Measurements from ENCODE around the gene PON2. TPM values are rescaled to one million over a fixed set of nuclear protein-coding genes. Genes with fewer than 3 reads are reported as not detected.

PON2 gene
- polyA plus RNA-seq, result 10 to 100 TPM; 19.8 to 26.2 TPM

DNA sequence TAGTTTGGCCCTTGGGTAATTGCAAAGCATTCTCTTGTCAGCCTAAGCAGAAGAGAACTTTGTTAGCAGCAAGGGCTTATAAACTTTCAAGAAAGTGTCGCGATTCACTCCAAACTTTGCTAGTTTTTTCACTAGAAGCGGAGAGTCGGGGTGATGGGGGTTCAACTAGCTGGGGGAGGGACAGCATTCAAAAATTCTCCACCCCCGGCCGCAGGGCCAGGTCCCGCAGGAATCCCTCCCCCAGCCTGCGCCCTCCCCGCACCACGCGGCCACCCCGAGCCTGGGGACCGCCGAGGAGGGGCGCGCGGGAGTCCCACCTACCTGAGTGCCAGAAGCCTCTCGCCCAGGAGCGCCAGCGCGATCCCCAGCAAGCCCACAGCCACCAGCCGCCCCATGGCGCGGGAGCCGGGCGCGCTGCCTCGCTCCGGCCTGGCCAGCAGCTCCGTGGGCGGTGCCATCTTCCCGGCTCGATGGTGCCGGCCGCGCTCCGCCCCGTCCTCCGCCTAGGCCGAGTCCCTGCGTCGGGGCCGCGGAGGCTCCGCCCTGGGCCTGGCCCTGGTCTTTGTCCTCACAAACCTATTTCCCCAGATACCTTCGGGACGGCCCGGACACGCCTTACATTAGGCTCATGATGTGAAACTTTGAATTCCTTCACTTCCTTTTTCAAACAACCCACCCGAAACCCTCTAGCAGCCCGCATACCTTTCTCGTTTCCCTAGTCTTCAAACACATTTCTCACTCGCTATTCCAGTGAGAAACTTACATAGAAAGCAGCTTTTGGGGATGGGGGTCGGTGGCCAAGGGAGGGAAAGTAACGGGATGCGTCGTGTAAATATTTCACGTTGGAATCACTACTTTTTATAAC is at the start of gene PON2:
Gene PON2, minus strand, starts transcription at position 472 of the 865 bp plus-strand sequence. Its CDS starts 77 bp downstream, at position 395.
- Histone ChIP-seq H3K4me3 (ENCODE audit: low read depth in 1 of 2, low read length in 2 of 2) (peak within 1 kb of the TSS; percentile 83 to 95), H3K27me3 (ENCODE audit: control insufficient read depth in 1 of 2, insufficient read depth in 2 of 2, low read length in 2 of 2) (no peaks in the 10 kb centered on the region), H3K4me1 (ENCODE audit: control insufficient read depth in 2 of 2, insufficient read depth in 2 of 2, low read length in 1 of 2) (peaks cover 0 to 3% of the 10 kb centered on the region in 2 donors), H3K36me3 (ENCODE audit: control insufficient read depth in 2 of 2, insufficient read depth in 2 of 2, low read length in 1 of 2) (no peaks in the 10 kb centered on the region), H3K9me3 (ENCODE audit: control insufficient read depth in 2 of 2, insufficient read depth in 1 of 2, low read depth in 1 of 2, low read length in 1 of 2) (no peaks in the 10 kb centered on the region), H3K27ac (ENCODE audit: low read depth in 2 of 2, low read length in 1 of 2) (peak within 1 kb of the TSS; percentile 90 to 91)
- 1% methylated on average over 54 to 58 of the region's 58 CpGs for WGBS, 2 donors

DNA sequence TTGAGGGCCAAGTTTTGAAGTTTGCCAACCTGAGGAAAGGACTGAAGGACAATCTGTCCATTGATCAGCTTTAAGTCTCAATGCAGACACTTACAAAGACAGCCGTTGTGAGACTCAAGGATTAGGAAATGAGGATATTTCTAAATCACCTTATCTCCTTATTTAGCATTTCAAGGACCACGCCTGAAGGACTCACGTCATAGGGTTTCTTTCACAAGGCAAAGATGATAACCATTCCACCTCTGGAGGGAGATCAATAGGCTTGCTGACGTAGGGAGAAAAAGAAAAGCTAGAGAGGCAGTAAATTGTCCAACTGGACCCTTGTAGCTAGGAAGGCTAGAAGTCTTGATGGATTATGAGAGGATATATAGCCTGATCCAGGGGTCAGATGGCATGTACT is 47.6 kb upstream of the PON2 start:
- Histone ChIP-seq H3K36me3 (ENCODE audit: control insufficient read depth in 2 of 2, insufficient read depth in 2 of 2, low read length in 1 of 2) (no peaks in the 10 kb centered on the region), H3K27ac (ENCODE audit: low read depth in 2 of 2, low read length in 1 of 2) (no peak overlapping the region), H3K4me1 (ENCODE audit: control insufficient read depth in 2 of 2, insufficient read depth in 2 of 2, low read length in 1 of 2) (no peaks in the 10 kb centered on the region), H3K9me3 (ENCODE audit: control insufficient read depth in 2 of 2, insufficient read depth in 1 of 2, low read depth in 1 of 2, low read length in 1 of 2) (no peaks in the 10 kb centered on the region), H3K4me3 (ENCODE audit: low read depth in 1 of 2, low read length in 2 of 2) (no peak overlapping the region), H3K27me3 (ENCODE audit: control insufficient read depth in 1 of 2, insufficient read depth in 2 of 2, low read length in 2 of 2) (no peaks in the 10 kb centered on the region)
- 79 to 83% methylated on average over 4 of the region's 4 CpGs for WGBS, 2 donors

DNA sequence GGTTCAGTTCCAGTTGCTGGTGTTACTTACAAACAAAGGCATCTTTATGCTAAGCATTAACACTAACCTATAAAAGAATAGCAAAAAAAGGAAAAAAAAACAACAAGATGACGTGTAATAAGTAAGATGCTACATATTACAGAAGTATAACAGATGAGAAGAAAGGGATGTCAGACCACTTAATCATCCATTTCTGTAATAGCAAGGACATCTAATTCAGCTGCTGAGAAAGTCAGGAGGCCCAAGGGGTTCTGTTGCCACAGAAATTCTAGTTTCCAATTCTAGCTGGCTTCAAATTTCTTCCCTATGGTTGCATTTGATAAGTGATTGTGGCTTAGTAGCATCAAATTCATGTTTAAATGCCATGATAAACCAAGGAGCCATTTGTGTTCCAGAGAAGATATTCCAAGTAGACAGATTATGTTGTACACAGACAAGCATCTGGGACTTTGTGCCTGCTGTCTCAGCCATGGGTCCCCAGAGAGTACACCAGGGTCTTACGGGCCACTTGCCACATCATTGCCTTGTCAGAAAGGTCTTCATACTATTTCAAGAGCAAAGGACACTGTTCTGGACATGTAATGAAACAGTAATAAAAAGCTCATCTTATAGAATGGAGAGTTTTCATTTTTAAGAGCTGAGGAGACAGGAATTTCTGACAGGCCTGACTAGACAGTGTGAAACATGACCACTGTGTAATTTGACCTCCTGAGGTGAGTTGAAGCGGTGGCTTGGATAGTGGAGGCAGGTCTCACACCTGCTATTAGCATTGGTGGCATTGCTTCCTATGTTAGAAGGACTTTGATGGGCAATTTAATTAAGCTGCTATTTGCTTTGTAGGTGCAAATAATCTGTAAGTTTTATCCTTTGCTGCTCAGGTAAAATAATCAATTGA is 46.7 kb upstream of the PON2 start:
- Histone ChIP-seq H3K27ac (ENCODE audit: low read depth in 2 of 2, low read length in 1 of 2) (no peak overlapping the region), H3K4me3 (ENCODE audit: low read depth in 1 of 2, low read length in 2 of 2) (no peak overlapping the region), H3K27me3 (ENCODE audit: control insufficient read depth in 1 of 2, insufficient read depth in 2 of 2, low read length in 2 of 2) (no peaks in the 10 kb centered on the region), H3K36me3 (ENCODE audit: control insufficient read depth in 2 of 2, insufficient read depth in 2 of 2, low read length in 1 of 2) (no peaks in the 10 kb centered on the region), H3K9me3 (ENCODE audit: control insufficient read depth in 2 of 2, insufficient read depth in 1 of 2, low read depth in 1 of 2, low read length in 1 of 2) (no peaks in the 10 kb centered on the region), H3K4me1 (ENCODE audit: control insufficient read depth in 2 of 2, insufficient read depth in 2 of 2, low read length in 1 of 2) (no peaks in the 10 kb centered on the region)
- WGBS, 2 donors, result 89 to 91% methylated on average over 3 of the region's 3 CpGs

DNA sequence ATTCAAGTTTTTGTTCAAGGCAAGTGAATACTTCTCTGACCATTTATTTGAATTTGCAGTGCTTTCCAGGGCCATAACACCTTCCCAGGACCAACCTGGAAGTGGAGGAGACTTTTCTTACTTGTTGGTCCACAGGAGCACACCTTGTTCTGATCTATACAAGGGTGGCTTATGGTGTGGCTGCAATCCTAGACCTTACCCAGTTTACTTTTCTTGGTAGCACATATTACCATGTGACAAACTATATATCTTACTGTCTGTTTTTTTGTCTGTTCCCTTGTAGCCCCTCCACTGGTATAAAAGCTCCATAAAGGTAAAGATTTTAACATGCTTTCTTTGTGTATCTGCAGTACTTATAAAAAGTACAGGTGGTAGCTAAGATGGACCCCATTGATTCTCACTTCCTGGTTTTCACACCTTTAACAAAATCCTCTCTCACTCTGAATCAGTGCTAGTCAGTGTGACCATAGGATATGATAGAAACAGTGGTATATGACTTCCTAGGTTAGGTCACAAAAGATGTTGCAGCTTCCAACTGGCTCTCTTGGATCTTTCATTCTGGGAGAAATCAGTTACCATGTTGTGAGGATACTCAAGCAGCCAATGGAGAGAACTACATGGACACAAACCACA is 45.3 kb upstream of the PON2 start:
- no peaks in the 10 kb centered on the region for H3K9me3 ChIP-seq (ENCODE audit: control insufficient read depth in 2 of 2, insufficient read depth in 1 of 2, low read depth in 1 of 2, low read length in 1 of 2)
- H3K36me3 ChIP-seq (ENCODE audit: control insufficient read depth in 2 of 2, insufficient read depth in 2 of 2, low read length in 1 of 2), result no peaks in the 10 kb centered on the region
- H3K27me3 ChIP-seq (ENCODE audit: control insufficient read depth in 1 of 2, insufficient read depth in 2 of 2, low read length in 2 of 2), result peaks cover 0 to under 1% of the 10 kb centered on the region in 2 donors
- H3K27ac ChIP-seq (ENCODE audit: low read depth in 2 of 2, low read length in 1 of 2), result no peak overlapping the region
- no peak overlapping the region for H3K4me3 ChIP-seq (ENCODE audit: low read depth in 1 of 2, low read length in 2 of 2)
- no peaks in the 10 kb centered on the region for H3K4me1 ChIP-seq (ENCODE audit: control insufficient read depth in 2 of 2, insufficient read depth in 2 of 2, low read length in 1 of 2)

DNA sequence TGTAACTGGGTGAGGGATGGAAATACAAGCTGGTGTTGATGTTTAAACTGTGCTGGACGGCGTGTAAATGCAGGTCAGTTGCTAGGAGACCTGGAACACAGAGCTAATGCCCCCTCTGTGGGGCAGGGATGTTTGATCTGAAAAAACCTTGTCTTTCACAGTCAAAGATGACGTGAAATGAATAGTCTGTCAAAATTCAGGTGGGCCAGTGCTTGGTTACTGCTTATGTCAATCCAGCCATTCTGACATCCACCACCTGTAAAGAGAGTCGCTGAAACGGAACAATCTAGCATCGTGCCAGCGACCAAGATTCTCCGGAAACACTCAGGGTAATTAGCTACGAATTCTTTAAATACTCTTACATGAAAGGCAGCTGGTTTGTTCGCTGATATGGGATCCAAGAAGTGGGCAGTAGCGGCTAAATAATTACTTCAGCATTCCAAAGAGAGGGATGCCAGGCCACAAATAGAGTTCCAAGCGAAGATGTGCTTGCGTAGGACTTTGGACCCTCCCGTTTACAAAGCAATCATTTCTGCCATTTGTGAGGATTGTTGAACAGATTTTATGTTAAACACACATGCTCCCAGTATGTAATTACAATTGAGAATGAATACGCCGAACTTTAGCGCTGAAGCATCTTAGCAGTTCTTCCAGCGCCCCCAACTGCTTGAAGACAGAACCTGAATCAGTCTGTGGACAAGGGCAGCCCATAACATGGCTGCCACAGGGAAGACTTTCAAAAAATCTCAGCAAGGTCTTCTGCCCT is 43.6 kb upstream of the PON2 start:
- no peaks in the 10 kb centered on the region for H3K9me3 ChIP-seq (ENCODE audit: control insufficient read depth in 2 of 2, insufficient read depth in 1 of 2, low read depth in 1 of 2, low read length in 1 of 2)
- H3K36me3 ChIP-seq (ENCODE audit: control insufficient read depth in 2 of 2, insufficient read depth in 2 of 2, low read length in 1 of 2), result no peaks in the 10 kb centered on the region
- 33 to 43% methylated on average over 18 of the region's 18 CpGs for WGBS, 2 donors
- H3K27me3 ChIP-seq (ENCODE audit: control insufficient read depth in 1 of 2, insufficient read depth in 2 of 2, low read length in 2 of 2), result peaks cover 0 to 3% of the 10 kb centered on the region in 2 donors
- no peaks in the 10 kb centered on the region for H3K4me1 ChIP-seq (ENCODE audit: control insufficient read depth in 2 of 2, insufficient read depth in 2 of 2, low read length in 1 of 2)
- no peak overlapping the region for H3K4me3 ChIP-seq (ENCODE audit: low read depth in 1 of 2, low read length in 2 of 2)
- H3K27ac ChIP-seq (ENCODE audit: low read depth in 2 of 2, low read length in 1 of 2), result no peak overlapping the region

DNA sequence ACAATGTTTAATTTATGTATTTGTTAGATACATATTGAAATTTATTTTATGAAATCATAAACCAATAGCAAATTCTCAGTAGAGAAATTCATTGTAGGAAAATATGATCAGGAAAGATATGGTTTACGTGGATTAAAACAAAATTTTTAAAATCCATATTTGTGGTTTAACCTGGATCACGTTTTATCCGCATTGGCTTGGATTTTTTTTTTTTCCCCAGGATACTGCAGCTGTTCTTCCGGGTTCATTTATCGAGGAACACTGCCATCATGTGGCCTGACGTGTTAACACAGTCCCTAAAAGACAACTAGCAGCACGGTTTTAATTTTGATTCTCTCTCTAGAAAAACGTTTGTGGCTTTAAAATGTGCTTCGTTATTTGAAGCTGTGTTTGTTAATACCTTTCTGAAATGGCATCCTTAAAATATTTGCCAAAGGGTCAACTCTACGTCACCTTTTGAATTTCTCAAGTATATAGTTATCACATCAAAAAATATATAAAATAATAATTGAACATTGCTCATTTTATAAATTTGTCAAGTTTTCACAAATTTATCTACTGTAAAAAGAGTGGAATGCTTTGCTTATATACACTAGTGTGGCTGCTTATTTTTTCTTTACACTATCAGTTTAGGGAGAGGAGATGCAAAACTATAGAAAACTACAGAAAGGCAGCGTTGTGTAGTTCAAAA is 42.2 kb upstream of the PON2 start:
- Histone ChIP-seq H3K27me3 (ENCODE audit: control insufficient read depth in 1 of 2, insufficient read depth in 2 of 2, low read length in 2 of 2) (peaks cover 0 to 3% of the 10 kb centered on the region in 2 donors), H3K27ac (ENCODE audit: low read depth in 2 of 2, low read length in 1 of 2) (no peak overlapping the region), H3K4me1 (ENCODE audit: control insufficient read depth in 2 of 2, insufficient read depth in 2 of 2, low read length in 1 of 2) (no peaks in the 10 kb centered on the region), H3K4me3 (ENCODE audit: low read depth in 1 of 2, low read length in 2 of 2) (no peak overlapping the region), H3K36me3 (ENCODE audit: control insufficient read depth in 2 of 2, insufficient read depth in 2 of 2, low read length in 1 of 2) (no peaks in the 10 kb centered on the region), H3K9me3 (ENCODE audit: control insufficient read depth in 2 of 2, insufficient read depth in 1 of 2, low read depth in 1 of 2, low read length in 1 of 2) (no peaks in the 10 kb centered on the region)
- 8 to 9% methylated on average over 11 of the region's 11 CpGs for WGBS, 2 donors

DNA sequence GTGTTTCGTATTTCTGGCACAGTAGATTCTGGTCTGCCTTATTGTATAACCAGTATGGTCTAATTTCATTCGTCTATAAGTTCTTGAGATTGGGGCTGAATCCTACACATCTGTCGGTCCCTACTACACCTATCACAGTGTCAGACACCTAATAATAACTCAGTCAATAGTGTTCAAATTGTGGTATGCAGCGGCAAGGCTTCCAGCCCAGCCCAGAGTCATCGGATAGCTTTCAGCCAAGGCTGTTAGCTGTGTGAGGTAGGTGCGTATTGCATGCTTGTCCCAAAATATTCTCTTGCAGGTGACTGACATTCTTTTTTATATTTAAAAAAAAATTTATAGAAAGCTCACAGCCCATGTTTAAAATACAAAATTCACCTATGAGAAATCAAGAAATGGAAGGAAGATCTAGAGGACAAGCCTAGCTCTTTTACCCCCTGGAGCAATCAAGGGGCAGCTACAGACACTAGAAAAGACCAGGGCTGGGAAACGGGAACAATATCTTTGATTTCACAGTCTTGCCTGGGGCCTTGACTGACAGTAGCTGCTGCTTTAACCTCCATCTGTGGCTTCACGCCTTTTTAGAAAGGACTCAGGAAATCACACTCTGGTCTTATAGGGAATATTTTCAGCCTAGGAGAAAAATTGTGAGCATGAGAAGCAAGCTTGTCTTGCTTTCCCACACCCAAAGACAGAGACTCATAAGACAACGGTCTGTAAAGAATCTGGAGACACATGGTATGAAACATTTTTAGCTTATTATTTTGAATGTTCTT is 41.4 kb upstream of the PON2 start:
- Histone ChIP-seq H3K36me3 (ENCODE audit: control insufficient read depth in 2 of 2, insufficient read depth in 2 of 2, low read length in 1 of 2) (no peaks in the 10 kb centered on the region), H3K27ac (ENCODE audit: low read depth in 2 of 2, low read length in 1 of 2) (no peak overlapping the region), H3K4me1 (ENCODE audit: control insufficient read depth in 2 of 2, insufficient read depth in 2 of 2, low read length in 1 of 2) (no peaks in the 10 kb centered on the region), H3K4me3 (ENCODE audit: low read depth in 1 of 2, low read length in 2 of 2) (no peak overlapping the region), H3K27me3 (ENCODE audit: control insufficient read depth in 1 of 2, insufficient read depth in 2 of 2, low read length in 2 of 2) (peaks cover 0 to 3% of the 10 kb centered on the region in 2 donors), H3K9me3 (ENCODE audit: control insufficient read depth in 2 of 2, insufficient read depth in 1 of 2, low read depth in 1 of 2, low read length in 1 of 2) (no peaks in the 10 kb centered on the region)
- 78 to 85% methylated on average over 9 of the region's 9 CpGs for WGBS, 2 donors

DNA sequence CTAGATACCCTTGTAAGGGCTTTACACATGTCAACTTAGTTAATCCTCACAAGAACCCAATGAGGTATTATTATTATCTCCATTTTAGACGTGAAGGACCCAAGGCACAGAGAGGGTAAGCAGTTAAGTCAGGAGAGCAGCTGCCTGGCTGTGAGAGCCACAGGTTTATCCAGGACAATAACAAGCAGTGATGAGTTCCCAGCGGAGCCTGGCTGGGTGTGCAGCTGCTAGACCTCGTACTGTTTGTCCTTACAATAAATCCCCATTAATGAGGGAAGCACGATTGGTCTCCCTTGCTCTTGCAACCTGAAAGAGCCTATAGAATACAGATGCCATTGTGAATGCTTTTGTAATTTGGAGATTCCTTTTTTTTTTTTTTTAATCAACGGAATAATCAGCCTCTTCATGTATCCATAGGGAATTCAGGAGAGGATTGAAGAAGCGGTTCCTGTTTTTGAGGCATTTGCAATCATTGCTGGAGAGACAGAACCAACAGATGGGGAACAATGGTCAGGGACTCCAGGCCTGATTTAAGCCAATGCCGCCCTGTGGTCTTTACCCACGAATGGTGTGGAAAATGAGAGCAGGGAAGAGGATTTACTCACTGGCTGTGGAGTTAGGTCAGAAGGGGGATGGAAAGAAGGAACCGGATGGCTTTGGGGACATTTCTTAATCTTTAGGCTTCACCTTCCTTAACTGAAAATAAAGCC is 38.6 kb upstream of the PON2 start:
- Histone ChIP-seq H3K4me1 (ENCODE audit: control insufficient read depth in 2 of 2, insufficient read depth in 2 of 2, low read length in 1 of 2) (no peaks in the 10 kb centered on the region), H3K9me3 (ENCODE audit: control insufficient read depth in 2 of 2, insufficient read depth in 1 of 2, low read depth in 1 of 2, low read length in 1 of 2) (no peaks in the 10 kb centered on the region), H3K36me3 (ENCODE audit: control insufficient read depth in 2 of 2, insufficient read depth in 2 of 2, low read length in 1 of 2) (no peaks in the 10 kb centered on the region), H3K27ac (ENCODE audit: low read depth in 2 of 2, low read length in 1 of 2) (no peak overlapping the region), H3K27me3 (ENCODE audit: control insufficient read depth in 1 of 2, insufficient read depth in 2 of 2, low read length in 2 of 2) (peaks cover 0 to 3% of the 10 kb centered on the region in 2 donors), H3K4me3 (ENCODE audit: low read depth in 1 of 2, low read length in 2 of 2) (no peak overlapping the region)
- 63 to 73% methylated on average over 9 of the region's 9 CpGs for WGBS, 2 donors
